SK-N-SH treated with all-trans-retinoic acid at 6 μM for 48 hours (cell line): ENCODE measurements around the gene CFAP74.
"Not testable (repeated sequence)": the region's sequence is repeated elsewhere in the genome, so short reads cannot be mapped to it uniquely, and the experiment has no call there.

ENCODE experiments used
- ATAC-seq: fragments of 200-7000 bp; cut with Tn5 transposase; 3 replicates; pipeline ENCODE4 v1.9.1; 2020; ENCODE audit warnings: mild to moderate bottlenecking, moderate library complexity
- ARNTL ChIP-seq: fragments of 450-650 bp; formaldehyde crosslinking; IDR thresholded peaks from 2 replicates; pipeline ENCODE4 v1.5.0; 2020; ENCODE audit warnings: low read depth, mild to moderate bottlenecking, moderate library complexity, borderline replicate concordance
- BACH2 ChIP-seq: fragments of 250-450 bp; sonication (Bioruptor Pico); IDR thresholded peaks from 2 replicates; pipeline ENCODE4 v1.9.0; 2021; ENCODE audit warnings: mild to moderate bottlenecking, borderline replicate concordance
- CREB5 ChIP-seq: fragments of 250-450 bp; sonication (Bioruptor Pico); IDR thresholded peaks from 2 replicates; pipeline ENCODE4 v1.5.1; 2020; ENCODE audit warnings: low read depth, mild to moderate bottlenecking, moderate library complexity
- CSDC2 ChIP-seq: fragments of 250-450 bp; sonication (Bioruptor Pico); IDR thresholded peaks from 2 replicates; pipeline ENCODE4 v1.5.0; 2020; ENCODE audit warnings: mild to moderate bottlenecking, moderate library complexity
- CSRNP3 ChIP-seq: fragments of 250-450 bp; sonication (Bioruptor Pico); IDR thresholded peaks from 2 replicates; pipeline ENCODE4 v1.5.1; 2021; ENCODE audit warnings: mild to moderate bottlenecking, moderate library complexity
- ESRRG ChIP-seq: fragments of 250-450 bp; sonication (Bioruptor Pico); IDR thresholded peaks from 2 replicates; pipeline ENCODE4 v1.6.1; 2021; ENCODE audit warnings: mild to moderate bottlenecking
- GLIS3 ChIP-seq: fragments of 250-450 bp; sonication (Bioruptor Pico); IDR thresholded peaks from 2 replicates; pipeline ENCODE4 v1.5.0; 2020; ENCODE audit warnings: mild to moderate bottlenecking, moderate library complexity
- ISL1 ChIP-seq: fragments of 250-450 bp; sonication (Bioruptor Pico); IDR thresholded peaks from 2 replicates; pipeline ENCODE4 v2.1.2; 2022; ENCODE audit warnings: mild to moderate bottlenecking, moderate library complexity
- PATZ1 ChIP-seq: fragments of 250-450 bp; sonication (Bioruptor Pico); IDR thresholded peaks from 2 replicates; pipeline ENCODE4 v1.8.0; 2020; ENCODE audit warnings: mild to moderate bottlenecking, moderate library complexity, borderline replicate concordance
- POU6F1 ChIP-seq: fragments of 250-450 bp; sonication (Bioruptor Pico); IDR thresholded peaks from 2 replicates; pipeline ENCODE4 v1.8.0; 2021; ENCODE audit warnings: low read depth, mild to moderate bottlenecking, moderate library complexity, borderline replicate concordance
- PPARA ChIP-seq: fragments of 250-450 bp; sonication (Bioruptor Pico); IDR thresholded peaks from 2 replicates; pipeline ENCODE4 v1.5.0; 2020; ENCODE audit warnings: mild to moderate bottlenecking, borderline replicate concordance
- SNAI2 ChIP-seq: fragments of 250-450 bp; sonication (Bioruptor Pico); IDR thresholded peaks from 2 replicates; pipeline ENCODE4 v1.5.0; 2020; ENCODE audit warnings: mild to moderate bottlenecking, moderate library complexity
- TCF4 ChIP-seq: fragments of 250-450 bp; sonication (Bioruptor Pico); IDR thresholded peaks from 2 replicates; pipeline ENCODE4 v1.8.0; 2021; ENCODE audit warnings: mild to moderate bottlenecking, moderate library complexity, borderline replicate concordance
- TSHZ2 ChIP-seq: fragments of 250-450 bp; sonication (Bioruptor Pico); IDR thresholded peaks from 2 replicates; pipeline ENCODE4 v1.5.0; 2020; ENCODE audit warnings: mild to moderate bottlenecking, moderate library complexity
- ZC3H10 ChIP-seq: fragments of 250-450 bp; sonication (Bioruptor Pico); IDR thresholded peaks from 2 replicates; pipeline ENCODE4 v1.5.1; 2021; ENCODE audit warnings: mild to moderate bottlenecking, moderate library complexity
- ZFP3 ChIP-seq: fragments of 250-450 bp; sonication (Bioruptor Pico); IDR thresholded peaks from 2 replicates; pipeline ENCODE4 v1.5.0; 2020; ENCODE audit warnings: mild to moderate bottlenecking, moderate library complexity
- ZFP30 ChIP-seq: fragments of 450-650 bp; formaldehyde crosslinking; IDR thresholded peaks from 2 replicates; pipeline ENCODE4 v1.5.0; 2022; ENCODE audit warnings: mild to moderate bottlenecking, moderate library complexity
- ZNF565 ChIP-seq: fragments of 450-650 bp; formaldehyde crosslinking; conservative IDR thresholded peaks from 2 replicates; pipeline ENCODE4 v1.5.0; 2020; ENCODE audit warnings: low read depth, mild to moderate bottlenecking, moderate library complexity
- ZNF70 ChIP-seq: fragments of 450-650 bp; formaldehyde crosslinking; IDR thresholded peaks from 2 replicates; pipeline ENCODE4 v1.5.0; 2020; ENCODE audit warnings: mild to moderate bottlenecking, moderate library complexity

The CFAP74 gene

GRCh38 chr1:1979482-1980165 lies 24.0 kb downstream of the CFAP74 start:
- no peak for ATAC-seq
- TF ChIP-seq ZFP3 (CRISPR knock-in tag) = no peak
- no peak for TF ChIP-seq TCF4 (CRISPR knock-in tag)
- no peak for TF ChIP-seq ESRRG

GRCh38 chr1:1978690-1979481 lies 24.7 kb downstream of the CFAP74 start:
- not testable (repeated sequence) for ATAC-seq

GRCh38 chr1:1978108-1978507 lies 25.5 kb downstream of the CFAP74 start:
- TF ChIP-seq ZFP30 (CRISPR knock-in tag) = no peak
- TF ChIP-seq TSHZ2 (CRISPR knock-in tag) = no peak
- TF ChIP-seq CSRNP3 (CRISPR knock-in tag) = no peak
- TF ChIP-seq ZNF565 = no peak
- TF ChIP-seq PPARA (CRISPR knock-in tag) = no peak
- TF ChIP-seq CREB5 = no peak
- no peak for TF ChIP-seq ARNTL (CRISPR knock-in tag)
- no peak for TF ChIP-seq ESRRG
- TF ChIP-seq GLIS3 (CRISPR knock-in tag) = no peak
- TF ChIP-seq ZNF70 (CRISPR knock-in tag) = no peak
- no peak for TF ChIP-seq ZC3H10
- no peak for TF ChIP-seq ISL1 (CRISPR knock-in tag)
- no peak for TF ChIP-seq PATZ1
- no peak for TF ChIP-seq BACH2 (CRISPR knock-in tag)
- TF ChIP-seq ZFP3 (CRISPR knock-in tag) = no peak
- no peak for TF ChIP-seq CSDC2 (CRISPR knock-in tag)
- TF ChIP-seq POU6F1 (CRISPR knock-in tag) = no peak
- TF ChIP-seq SNAI2 (CRISPR knock-in tag) = no peak
- no peak for TF ChIP-seq TCF4 (CRISPR knock-in tag)
- TF ChIP-seq, all 23 proteins: peak for 0
- no peak for ATAC-seq
